ENCODE data around the gene MFSD6L.

The MFSD6L gene, protein sequence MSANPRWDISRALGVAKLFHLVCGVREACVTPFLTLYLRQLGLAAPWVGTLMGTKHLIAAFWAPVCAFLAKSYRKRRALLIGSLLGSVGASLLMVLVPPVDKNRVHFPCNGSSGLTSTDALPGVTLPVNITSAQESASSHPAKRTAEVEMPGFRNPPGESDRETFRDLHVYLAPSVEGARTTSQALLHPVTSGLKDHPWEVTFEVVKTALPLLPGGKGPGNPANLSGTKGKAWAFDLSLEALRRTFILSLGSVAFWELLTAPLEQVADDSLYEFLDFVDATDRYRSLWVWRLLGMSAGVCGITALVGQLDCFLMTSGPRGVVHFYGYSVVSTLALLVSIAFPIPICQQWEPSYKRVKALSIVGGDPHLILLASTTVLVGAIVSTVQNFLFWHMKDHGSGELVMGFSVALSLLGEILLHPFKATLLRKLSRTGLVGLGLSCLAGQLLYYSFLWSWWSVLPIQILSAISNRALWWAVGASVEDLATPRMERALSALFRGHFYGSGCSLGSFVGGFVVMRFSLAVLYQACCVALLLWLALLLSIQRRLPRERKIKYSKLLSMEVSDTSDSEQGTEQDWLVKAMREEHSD

DNA sequence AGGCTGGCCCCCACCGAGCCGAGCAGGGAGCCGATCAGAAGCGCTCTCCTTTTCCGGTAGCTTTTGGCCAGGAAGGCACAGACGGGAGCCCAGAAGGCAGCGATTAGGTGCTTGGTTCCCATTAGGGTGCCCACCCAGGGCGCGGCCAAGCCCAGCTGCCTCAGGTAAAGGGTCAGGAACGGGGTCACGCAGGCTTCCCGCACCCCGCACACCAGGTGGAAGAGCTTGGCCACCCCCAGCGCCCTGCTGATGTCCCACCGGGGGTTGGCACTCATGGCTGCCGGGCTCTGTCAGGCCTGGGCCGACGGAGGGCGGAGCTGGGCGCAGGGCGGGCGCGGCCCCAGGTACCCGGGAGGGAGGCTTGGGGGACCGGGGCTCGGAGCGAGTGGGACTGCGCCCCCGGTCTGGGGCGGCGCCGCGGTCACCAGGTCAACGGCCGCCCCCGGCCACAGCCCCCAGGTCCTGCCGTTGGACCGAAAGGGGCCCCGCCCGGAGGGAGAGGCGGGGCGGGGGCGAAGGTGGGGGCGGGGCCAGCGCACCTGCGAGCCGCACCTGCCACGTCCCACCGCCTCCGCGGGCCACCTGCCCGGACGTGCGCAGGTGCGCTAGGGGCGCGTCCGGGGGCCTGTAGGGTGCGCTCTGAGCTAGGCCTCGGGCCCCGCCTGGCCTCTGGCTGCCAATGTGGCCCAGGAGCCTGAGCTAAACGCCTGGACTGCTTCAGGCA is at the start of gene MFSD6L:
MFSD6L (minus strand) TSS at position 520 of the 724 bp plus-strand sequence; CDS start at position 275, 245 bp downstream.
- peak; percentile 61 for DNase-seq (ENCODE audit: low spot score)

DNA sequence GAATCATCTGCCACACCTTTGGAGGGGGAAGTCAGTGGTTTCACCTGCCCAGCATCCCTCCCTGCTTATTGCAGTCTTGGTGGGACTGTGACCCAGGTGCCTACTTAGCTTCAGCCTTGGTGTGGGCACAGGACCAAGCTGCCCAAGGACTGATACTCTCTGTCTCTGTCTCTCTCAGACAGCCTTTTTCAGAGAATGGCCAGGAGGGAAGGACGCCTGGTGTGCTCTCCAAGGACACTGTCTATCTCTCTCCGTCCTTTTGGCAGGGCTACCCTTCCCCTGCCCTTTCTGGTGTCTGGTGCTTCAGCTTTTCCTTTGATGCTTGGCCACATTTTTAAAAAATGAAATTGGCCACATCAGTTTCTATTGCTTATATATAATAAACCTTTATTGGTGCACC is 48.7 kb upstream of the MFSD6L start:
- no peak for DNase-seq (ENCODE audit: low spot score)

DNA sequence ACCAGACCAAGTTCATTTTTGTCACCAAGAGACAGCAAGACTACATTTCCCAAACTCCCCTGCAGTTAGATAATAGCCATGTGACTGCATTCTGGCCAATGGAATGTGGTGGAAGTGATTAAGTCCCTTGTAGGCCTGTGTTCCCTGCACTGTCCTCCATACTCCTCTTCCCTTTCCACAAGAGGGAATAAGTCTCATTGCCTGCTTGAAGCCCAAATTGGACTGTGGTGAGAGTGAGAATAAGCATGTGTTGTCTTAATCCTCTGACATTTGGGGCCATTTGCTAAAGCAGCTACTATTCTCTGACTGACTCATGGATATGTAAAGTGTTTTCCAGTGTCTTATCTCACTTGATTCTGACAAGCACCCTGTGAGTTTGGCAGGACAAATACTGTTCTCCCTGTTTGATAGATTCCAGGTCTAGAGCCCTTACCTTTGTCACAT is 47.6 kb upstream of the MFSD6L start:
- DNase-seq (ENCODE audit: low spot score) = no peak

DNA sequence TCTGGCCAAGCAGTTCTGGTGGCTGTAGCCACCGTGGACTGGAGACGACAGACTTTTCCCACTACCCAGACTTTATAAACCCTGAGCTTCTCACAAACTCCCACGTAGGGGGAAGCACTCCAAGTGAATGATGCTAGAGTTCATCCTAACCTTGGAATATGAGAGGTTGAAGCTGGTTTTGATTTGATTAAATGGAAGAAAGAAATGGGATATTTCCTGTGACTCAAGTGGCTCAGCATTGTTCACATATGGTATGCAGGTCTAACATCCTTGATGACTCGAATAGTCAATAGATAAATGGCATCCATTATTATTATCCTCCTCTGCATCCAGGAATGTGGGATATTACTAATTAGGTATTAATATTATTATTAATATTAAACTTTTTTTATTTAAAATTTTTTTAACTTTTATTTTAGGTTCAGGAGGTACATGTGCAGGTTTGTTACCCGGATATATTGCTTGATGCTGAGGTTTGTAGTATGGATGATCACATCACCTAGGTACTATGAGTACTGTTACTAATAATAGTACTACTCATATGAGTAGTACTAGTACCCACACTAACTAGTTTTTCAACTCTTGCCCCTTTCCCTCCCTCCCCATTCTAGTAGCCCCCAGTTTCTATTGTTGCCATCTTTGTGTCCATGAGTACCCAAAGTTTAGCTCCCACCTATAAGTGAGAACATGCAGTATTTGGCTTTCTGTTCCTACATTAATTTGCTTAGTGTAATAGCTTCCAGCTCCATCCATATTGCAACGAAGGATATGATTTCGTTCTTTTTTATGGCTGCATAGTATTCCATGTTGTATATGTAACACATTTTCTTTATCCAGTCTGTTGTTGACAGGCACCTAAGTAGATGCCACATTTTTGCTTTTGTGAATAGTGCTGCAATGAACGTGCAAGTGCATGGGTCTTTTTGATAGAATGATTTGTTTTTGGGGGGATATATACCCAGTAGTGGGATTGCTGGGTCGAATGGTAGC is 45.4 kb upstream of the MFSD6L start:
- DNase-seq (ENCODE audit: low spot score) = no peak

DNA sequence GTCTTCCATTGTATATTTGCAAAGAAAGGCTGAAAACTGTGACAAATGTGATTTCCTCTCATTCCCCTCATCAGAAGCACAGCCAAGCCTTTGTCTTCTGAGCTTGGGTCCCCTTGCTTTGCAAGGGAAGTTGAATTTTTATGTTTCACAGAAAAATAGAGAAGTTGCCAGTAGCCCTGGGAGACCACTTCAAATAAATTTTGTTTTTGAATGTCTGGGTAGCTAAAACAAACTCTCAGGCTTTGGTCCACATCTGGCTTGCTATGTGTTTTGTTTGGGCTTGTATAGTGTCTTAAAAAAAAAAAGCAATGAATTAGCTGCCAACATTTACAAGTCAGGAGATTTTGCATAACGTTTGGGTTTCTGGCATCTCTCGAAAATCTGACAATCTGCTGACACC is 44.2 kb upstream of the MFSD6L start:
- DNase-seq (ENCODE audit: low spot score) = no peak

DNA sequence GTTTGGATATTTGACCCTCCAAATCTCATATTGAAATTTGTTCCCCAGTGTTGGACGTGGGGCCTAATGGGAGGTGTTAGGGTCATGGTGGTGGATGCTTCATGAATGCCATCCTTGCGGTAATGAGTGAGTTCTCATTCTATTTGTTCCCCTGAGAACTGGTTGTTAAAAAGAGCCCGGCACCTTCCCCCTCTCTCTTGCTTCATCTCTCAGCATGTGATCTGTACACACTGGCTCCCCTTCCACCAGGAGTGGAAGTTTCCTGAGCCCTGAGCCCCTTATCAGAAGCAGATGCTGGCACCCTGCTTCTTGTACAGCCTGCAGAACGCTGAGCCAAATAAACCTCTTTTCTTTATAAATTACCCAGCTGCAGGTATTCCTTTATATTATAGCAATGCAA is 42.7 kb upstream of the MFSD6L start:
- no peak for DNase-seq (ENCODE audit: low spot score)

DNA sequence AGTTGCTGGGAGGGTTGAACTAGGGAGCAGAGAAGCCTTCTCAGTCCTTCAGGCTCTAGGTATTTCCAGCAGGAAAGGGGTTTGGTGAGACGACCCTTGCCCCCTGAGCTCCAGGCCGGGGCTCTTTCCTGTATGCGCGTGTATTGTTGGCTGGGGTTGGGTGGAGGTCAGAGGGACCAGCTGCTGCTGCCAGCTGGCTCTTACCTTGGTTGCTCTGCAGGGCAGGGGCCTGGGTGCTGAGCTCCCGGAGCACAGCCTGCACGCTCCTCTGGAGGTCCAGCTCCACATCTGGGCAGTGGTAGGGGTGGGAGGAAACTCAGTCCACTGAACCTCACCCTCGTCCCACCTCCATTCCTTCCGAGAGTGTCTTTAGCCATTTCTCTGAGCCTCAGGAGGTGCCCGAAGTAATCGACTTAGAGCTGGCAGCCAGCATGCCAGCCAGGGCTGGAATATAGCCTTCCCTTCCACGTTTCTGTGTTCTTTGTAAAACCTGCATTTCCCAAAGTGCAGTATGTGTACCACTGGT is 40.3 kb upstream of the MFSD6L start:
- DNase-seq (ENCODE audit: low spot score) = no peak

DNA sequence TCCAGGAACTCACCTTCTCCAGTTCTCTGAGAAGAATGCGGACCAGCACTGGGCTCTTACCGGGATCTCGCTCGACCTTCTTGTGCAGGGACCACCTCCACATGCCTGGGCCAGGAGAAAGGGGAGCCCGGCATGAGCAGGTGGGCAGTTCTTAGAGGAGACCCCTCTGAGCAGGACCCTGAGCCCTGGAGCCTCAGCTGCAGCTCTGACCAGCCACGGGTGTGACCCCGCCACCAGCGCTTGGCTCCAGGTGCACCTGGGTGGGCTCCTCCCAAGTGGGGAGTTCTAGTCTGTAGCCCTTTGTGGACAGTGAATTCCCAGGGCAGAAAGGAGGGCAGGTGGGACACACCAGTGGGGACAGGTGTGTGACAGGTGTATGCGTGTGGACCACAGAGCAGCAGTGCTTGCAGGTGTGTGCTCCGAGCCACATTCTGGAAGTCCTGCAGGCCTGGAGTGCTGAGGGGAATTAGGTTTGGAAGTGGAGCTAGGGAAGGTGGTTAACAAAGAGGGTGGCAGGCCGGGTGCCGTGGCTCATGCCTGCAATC is 39.5 kb upstream of the MFSD6L start:
- no peak for DNase-seq (ENCODE audit: low spot score)

DNA sequence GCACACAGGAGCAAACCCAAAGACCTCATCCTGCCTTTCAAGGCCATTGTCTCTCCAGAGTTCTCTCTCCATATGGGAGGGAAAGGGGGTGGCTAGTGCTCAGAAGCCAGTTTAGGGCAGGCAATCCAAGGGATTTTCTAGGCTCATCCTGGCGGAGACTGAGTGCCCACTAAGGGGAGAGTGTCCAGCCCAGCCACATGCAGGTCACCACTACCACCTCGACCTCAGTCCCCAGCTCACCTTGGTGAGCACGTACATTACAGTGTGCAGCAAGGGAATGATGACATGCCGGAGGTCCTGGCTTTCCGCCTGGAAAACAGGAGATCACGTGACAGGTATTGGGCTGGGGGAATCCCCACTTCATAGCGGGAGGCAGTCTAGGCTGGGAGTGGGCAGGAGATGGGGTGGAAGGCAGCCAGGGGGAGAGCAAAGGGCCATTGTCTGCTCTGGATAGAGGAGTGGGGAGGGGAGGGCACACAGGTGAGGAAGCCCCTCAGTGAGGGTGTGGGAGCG is 38.5 kb upstream of the MFSD6L start:
- DNase-seq (ENCODE audit: low spot score) = no peak

DNA sequence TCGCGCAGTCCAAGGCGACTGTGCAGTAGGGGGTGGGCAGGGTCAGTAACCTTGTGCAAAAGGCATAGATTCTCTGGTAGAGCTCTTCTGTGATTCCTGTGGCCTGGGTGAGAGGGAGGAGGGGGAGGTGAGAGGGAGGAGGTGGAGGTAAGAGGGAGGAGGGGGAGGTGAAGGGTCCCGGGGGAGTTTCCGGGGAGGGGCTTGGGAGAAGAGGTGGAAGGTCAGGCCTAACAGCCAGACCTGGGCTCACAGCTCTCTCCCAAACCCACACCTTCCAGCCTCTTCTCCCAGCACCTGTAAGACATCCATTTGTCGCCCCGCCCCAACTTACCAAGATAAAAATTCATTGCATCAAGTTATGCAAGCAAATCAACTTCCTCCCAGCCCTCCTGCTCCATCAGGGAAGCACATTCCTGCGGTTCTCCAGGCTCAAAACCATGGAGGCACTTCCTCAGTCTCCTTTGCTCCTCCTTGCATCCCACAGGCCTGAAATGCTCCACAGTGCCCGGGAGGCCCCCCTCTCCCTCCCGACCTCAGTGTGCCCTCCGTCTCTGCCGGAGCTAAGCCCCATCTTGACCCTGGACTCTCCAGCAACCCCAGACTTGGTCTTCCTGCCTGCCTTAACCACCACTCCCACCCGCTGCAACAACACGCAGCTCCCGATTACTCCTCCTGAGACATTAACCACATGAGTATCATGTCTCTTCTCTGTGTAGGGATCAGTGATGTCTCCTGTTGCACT is 37.8 kb upstream of the MFSD6L start:
- DNase-seq (ENCODE audit: low spot score) = no peak

DNA sequence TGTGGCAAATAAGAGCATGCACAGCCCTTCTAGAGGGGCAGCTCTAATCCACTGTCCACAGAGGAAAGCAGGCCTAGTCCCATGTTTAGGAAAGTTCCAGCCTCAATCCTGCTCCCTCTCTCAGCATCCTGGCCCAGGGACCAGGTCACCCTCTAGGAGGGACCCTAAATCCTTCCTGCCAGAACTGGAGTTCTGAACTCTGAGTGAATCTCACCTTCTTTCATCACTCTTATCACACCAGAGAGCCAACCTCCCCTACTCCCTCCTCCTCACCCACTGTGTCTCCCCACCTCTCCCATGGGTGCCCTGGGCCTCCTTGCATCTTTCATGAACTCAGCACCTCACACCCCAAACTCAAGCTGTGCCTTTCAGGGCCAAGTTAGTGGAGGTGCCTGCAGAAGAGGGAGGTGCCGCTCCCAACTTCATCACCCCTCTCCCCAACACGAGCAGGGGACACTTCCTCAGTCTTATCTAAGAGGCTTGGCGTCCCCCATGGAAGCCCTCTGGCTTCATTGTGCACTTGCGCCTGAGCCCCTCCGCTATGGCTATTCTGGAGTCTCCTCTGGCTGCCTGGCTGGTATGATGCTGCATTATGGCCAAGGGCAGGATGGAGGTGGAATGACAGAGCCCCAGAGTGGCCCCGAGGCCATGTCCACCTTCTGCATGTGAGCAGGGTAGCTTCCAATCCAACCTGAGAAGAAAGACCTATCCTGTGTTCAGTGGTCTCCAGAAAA is 36.6 kb upstream of the MFSD6L start:
- DNase-seq (ENCODE audit: low spot score) = no peak

DNA sequence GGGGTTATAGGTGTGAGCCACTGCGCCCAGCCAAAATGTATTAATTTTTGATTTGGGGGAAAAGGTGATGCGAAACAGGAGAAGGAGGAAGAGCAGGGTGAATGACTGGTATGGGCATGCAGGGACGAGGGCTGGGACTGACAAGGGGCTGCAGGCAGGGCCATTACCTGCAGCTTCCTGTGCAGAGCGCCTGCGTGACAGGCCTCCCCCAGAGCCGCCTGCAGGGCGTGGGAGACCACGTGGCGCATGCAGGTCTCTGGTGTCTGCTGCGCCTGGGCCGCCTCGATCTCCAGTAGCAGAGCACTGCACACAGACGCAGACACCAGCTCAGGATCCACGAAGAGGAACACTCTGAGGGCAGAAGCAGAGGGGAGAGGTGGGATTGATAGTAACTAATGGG is 35.9 kb upstream of the MFSD6L start:
- DNase-seq (ENCODE audit: low spot score) = no peak

DNA sequence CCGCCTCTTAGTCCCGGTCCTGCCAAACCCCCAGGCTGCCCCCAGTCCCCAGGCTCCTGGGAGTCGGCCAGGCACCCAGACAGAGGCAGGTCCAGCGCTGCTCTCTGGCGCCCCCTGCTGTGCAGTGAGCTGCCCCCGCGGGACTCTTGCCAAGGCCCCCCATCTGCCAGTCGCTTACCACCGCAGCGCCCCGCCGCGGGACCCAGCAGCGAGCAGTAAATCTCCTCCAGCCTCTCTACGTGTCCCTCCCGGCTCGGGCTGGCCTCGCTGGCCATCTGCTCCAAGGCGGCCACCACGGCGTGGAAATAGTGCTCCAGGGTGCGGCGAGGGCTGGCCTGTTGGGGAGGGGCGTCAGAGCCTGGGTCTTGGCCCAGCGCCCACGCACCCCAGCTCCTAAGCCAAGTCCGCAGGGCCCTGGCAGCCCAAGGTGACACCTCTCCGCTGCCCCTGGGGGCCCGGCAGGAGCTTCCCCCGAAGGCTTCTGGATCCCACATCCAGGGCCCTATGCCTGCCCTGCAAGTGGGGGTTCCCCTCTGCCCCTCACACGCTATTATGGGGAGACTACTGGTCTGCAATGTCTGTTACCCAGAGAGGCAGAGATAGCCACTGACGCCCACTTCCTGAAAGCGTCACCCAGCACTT is 33.7 kb upstream of the MFSD6L start:
- no peak for DNase-seq (ENCODE audit: low spot score)

DNA sequence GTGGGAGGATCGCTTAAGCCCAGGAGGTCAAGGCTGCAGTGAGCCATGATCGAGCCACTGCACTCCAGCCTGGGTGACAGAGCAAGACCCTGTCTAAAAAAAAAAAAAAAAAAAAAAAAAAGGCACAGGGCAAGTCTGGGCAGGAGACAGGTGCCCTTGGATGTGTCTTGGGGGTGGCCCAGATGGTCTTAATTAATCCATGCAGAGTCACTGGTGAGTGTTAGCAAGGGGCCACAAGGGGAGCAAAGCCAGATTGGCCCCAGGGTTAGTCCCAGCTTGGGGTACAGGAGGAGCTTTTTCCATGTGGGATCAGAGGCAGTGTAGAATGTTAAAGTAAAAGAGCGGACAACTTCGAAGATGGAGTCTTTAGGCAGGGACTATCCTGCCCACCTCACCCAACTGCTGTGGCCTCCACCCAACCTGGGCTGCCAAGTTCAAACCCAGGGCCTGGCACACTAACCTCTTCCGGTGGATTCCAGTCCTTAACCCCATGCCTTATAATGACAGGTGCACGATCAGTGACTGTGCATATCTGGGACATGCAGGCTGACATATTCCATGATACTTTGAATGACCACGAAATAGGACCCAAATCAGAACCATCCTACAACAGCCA is 32.2 kb upstream of the MFSD6L start:
- DNase-seq (ENCODE audit: low spot score) = no peak

DNA sequence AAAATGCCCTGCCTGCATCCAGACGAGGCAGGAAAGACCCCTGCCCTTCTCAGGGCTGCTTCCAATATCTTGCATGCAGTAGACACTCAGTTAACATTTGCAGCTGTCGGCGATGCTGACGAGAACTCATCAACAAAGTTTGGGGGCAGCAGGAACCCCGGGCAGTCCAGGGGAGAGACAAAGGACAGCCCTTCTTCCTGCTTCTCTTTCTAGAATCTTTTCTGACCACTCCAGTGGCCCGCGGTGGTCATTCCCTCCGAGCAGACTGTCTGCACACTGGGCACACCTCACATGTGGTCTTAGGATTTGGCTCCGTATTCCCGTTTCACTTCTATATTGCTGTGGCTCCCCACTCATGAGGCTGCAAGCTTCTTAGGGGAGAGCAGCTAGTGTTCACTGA is 31.0 kb upstream of the MFSD6L start:
- no peak for DNase-seq (ENCODE audit: low spot score)

DNA sequence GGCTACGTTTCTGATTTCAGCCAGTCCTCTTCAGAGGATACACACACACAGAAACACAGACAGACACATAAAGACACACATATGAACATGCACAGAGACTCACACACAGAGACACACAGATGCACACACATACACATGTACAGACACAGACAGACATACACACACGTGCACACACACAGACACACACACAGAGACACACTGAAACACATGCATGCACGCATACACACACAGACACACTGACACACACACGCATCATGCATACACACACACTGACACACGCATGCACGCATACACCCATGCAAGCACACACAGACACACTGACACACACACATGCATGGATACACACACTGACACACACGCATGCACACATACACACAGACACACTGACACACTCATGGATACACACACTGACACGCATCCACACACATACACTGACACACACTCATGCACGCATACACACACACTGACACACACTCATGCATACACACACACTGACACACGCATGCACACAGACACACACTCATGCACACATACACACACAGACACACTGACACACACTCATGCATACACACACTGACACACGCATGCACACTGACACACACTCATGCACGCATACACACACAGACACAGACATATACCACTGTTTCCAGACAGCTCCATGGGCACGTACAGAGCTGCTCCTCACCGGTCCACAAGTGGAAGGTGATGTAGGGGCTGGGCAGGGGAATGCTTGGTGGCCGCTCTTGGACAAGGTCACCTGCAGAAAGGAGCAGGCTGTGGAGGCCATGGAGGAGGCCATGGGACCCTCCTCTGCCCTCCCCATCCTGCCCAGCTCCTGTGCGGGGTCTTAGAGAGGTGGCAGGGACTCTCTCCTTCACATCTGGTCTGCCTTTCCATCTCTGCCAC is 30.1 kb upstream of the MFSD6L start:
- no peak for DNase-seq (ENCODE audit: low spot score)

DNA sequence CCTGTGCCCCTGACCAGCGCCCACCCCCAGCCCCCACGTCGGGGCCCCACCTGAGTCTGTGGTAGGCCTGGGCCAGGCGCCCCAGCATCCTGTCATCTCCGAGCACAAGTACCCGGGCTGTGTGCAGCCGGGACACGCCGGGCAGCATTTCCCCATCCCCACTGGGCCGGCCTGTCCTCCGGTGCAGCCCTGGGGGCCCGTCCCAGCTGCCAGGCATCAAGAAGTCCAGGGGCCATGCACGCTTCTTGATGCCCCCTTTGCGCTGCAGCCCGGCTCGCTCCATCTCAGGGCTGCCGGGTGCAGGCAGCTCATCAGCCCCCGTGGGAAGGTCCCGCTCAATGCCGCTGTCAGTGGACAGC is 29.3 kb upstream of the MFSD6L start:
- no peak for DNase-seq (ENCODE audit: low spot score)
